ENCODE data around the gene RIOX2.

RIOX2 gene

DNA sequence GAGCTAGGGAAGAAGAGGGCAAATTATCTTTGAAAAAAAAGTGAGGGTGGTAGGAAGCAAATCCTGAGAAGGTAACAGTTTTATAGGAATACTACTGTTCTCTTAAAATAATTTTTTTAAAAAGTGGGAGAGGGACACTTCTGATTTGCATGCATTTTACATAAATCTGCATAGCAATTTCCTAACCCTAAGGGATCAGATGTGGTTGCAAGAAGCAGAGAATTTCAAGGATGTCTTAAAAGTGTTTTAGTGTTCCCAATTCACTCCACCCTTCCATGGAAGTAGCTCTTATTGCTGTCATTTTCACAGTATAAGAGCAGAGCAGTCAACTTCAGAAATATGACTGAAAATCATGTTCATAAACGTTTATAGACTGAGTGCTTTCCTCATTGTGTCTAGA, 27.8 kb upstream of the RIOX2 start:
- no peak for FAIRE-seq
- TF ChIP-seq POLR2A (IDR thresholded peaks at IDR 0.05; ENCODE audit: low read depth, low read length), result no peak
- no peak for DNase-seq (ENCODE audit: insufficient read length, low spot score)

DNA sequence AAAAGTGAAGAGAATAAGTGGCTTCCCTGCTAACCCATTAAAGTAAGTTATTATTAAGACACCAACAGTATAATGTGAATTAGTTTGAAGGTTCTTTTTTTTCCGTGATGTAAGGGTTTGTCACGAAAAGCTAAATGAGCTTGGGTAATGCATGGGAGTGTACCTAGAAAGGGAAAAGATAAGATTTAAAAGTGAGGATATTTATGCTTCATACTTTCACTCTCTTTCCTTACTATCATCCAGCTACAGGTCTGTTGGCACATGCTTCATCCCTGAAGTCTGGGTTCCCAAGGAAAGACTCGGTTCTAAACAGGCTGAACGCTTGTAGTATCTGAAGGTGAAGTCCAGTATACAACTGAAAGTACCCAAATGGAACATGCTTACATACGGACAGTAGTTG, 26.9 kb upstream of the RIOX2 start:
- DNase-seq (ENCODE audit: insufficient read length, low spot score) (no peak), FAIRE-seq (no peak)
- TF ChIP-seq POLR2A (IDR thresholded peaks at IDR 0.05; ENCODE audit: low read depth, low read length), result no peak

DNA sequence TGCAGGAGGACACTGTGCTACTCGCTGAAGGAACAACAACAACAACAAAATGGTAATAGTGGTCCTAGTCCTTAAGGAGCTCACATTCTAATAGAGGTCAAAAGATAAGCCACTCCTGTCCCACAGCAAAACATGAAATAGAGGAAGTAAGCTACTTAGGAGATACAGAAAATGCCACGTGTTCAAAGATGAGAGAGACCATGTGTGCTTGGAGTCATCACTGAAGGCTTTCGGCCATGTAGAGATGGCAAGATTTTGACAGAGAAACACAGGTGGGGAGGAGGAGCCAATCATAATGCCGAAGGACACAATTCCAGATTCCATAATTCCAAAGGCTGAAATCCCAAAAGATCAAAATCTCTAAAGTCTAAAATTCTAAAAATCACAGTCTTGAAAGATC, 24.8 kb upstream of the RIOX2 start:
- TF ChIP-seq POLR2A (IDR thresholded peaks at IDR 0.05; ENCODE audit: low read depth, low read length), result no peak
- FAIRE-seq (no peak), DNase-seq (ENCODE audit: insufficient read length, low spot score) (no peak)

DNA sequence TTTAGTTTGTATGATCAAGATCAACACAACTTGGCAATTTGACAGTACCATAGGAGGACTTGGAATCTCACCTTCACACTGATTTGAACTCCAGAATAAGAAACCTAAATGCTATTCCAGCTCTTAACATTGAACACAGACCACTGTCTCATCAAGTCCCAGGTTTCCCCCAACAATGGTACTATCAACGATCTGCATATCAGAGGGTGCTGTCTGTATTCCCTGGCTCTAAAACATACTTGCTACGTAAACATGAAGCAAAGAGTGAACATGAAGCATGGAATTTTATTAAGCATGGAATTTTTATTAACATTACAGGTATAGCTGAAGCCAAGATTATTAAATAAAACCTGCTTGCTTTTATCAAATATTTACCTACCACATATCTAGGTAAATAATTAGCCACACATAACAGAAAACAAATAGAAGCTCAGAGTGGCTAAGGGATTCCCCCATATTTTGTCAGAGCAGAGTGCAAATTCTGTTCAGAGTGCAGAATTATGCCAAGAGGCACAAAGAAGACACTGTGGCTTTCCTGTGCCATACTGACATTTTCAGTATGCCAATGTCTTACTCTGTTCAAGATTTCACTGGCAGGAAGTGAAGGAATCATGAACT, 22.2 kb upstream of the RIOX2 start:
- no peak for DNase-seq (ENCODE audit: insufficient read length, low spot score)
- TF ChIP-seq POLR2A (IDR thresholded peaks at IDR 0.05; ENCODE audit: low read depth, low read length), result no peak
- FAIRE-seq, result no peak

DNA sequence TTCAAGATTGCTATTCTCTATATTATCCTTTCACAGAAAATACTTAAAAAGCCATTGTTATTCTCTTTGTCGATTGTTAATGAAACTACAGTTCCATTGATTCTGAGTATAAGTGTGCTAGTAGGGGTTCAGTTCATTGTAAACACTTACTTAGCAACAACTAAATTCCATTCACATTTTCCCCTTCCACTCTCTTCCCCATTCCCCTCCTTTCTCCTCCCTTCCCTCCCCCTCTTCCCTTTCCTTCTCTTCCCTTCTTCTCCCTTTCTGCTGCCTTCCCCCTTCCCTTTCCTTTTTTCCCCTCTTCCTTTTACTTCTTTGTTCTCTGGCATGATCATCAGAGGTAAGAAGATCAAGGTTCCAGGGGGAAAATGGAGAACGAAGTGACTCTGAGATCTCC, 21.3 kb upstream of the RIOX2 start:
- DNase-seq (ENCODE audit: insufficient read length, low spot score) (no peak), FAIRE-seq (no peak)
- no peak for TF ChIP-seq POLR2A (IDR thresholded peaks at IDR 0.05; ENCODE audit: low read depth, low read length)

DNA sequence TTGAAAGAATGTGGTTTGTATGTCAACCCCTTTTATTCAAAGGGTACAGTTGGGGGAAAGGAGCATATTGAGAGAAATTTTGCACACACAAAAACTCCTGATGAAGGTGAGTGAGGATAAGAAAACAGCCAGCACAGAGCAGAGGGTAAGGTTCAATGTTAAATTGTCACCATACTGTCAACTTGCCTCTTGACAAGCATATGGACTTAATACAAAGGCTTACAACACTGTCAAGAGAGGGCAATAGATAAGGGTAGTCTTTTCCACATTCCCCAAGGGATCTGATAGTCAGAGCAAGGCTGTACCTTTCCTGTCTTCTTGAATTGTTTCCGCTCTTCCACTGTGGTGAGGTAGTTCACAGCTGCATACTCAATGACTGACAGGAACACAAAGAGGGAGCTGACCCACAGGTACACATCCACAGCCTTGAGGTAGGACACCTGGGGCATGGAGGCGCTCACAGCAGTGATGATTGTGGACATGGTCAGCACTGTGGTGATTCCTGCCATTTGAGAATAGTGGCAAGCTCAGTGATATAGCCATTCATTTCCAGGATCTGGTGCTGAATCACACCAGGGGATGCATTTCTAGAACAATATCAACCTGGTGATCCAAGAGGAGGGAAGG, 20.4 kb upstream of the RIOX2 start:
- no peak for DNase-seq (ENCODE audit: insufficient read length, low spot score)
- no peak for FAIRE-seq
- no peak for TF ChIP-seq POLR2A (IDR thresholded peaks at IDR 0.05; ENCODE audit: low read depth, low read length)

DNA sequence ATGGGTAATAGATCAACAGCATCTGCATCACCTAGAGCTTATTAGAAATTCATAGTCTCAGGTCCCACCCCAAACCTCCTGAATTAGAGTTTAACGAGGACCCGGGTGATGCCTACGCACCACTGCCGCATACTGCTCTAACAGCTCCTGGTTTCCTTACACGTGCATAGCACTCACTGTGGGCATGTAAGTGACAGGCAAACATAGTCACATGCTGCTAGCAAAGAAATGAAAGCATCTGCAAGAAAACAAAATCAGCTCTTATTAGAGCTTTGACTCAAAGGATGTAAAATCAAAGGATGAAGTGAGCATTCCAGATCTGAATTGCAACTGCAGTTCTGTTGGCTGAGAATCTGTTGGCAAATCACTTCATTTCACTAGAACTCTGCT, 19.1 kb upstream of the RIOX2 start:
- DNase-seq (ENCODE audit: insufficient read length, low spot score) (no peak), FAIRE-seq (no peak)
- no peak for TF ChIP-seq POLR2A (IDR thresholded peaks at IDR 0.05; ENCODE audit: low read depth, low read length)

DNA sequence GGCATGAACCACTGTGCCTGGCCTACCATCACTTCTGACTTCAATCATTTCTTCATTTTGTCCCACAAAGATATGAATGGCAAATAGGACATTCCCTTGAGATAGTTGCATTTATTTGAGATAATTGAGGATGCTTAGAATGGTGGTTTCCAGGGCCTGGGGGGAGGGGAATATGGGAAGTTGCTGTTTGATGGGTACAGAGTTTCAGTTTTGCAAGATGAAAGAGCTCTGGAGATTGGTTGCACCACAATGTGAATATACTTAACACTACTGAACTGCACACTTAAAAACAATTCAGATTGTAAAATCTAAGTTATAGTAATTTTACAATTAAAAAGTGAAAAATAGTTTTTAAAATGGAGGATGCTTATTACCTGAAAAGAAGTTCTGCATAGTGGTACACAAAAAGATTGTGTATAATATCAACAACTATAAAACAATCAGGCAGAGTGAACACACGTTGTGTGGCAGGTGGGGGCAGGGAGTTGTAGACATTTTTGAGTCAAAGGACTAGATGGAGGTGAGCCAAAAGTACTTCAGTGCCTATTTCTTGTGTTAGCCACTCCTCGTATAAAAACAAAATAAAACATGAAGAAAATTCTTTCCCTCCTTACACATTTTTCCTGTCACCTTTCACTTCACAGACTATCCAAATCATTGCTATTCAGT, 18.5 kb upstream of the RIOX2 start:
- DNase-seq (ENCODE audit: insufficient read length, low spot score) (no peak), FAIRE-seq (no peak)
- no peak for TF ChIP-seq POLR2A (IDR thresholded peaks at IDR 0.05; ENCODE audit: low read depth, low read length)

DNA sequence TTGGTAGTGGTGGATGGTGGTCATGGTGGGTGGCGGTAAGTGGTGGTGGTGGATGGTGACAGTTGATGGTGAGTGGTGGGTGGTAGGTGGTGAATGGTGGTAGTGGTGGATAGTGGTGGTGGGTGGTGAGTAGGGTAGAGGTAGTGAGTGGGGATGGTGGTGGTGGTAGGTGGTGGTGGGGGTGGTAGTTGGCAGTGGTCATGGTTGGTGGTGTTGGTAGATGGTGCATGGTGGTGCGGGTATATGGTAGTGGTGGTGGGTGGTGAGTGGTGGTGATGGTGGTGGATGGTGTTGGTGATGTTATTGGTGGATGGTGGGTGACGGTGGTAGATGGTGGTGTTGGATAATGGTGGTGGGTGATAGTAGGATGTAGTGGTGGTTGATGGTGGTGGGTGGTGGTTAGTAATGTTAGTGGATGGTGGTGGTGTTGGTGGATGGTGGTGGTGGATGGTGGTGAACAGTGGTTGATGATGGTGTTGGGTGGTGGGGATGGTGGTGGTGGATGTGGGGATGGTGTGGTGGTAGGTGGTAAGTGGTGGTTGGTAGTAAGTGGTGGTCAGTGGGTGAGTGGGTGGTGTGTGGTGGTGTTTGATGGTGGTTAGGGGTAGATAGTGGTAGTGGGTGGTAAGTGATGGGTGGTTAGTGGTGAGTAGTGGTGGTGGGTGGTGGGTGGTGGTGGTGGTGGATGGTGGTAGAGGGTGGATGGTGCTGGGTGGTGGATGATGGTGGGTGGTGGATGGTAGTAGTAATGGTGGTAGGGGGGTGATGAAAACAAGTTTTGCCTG, 16.7 kb upstream of the RIOX2 start:
- no peak for TF ChIP-seq POLR2A (IDR thresholded peaks at IDR 0.05; ENCODE audit: low read depth, low read length)
- FAIRE-seq (no peak), DNase-seq (ENCODE audit: insufficient read length, low spot score) (no peak)

DNA sequence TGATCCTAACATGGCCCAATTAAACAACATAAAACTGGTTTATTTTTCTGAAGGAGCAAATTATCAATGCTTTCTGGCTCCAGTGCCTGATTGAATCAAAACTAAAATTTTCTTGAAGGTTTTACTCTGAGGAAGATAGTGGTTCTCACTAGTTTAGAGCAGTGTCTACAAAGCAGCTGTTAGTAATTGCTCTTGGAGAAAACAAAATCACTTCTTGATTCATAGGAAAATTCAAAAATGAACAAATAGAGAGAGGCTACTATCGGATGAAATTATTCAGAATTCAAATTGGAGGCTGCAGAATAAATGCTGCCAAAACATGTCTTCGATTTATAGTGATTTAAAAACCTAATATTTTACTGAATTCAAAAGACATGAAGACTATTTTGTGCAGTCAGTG, 15.1 kb upstream of the RIOX2 start:
- no peak for FAIRE-seq
- no peak for DNase-seq (ENCODE audit: insufficient read length, low spot score)
- no peak for TF ChIP-seq POLR2A (IDR thresholded peaks at IDR 0.05; ENCODE audit: low read depth, low read length)

DNA sequence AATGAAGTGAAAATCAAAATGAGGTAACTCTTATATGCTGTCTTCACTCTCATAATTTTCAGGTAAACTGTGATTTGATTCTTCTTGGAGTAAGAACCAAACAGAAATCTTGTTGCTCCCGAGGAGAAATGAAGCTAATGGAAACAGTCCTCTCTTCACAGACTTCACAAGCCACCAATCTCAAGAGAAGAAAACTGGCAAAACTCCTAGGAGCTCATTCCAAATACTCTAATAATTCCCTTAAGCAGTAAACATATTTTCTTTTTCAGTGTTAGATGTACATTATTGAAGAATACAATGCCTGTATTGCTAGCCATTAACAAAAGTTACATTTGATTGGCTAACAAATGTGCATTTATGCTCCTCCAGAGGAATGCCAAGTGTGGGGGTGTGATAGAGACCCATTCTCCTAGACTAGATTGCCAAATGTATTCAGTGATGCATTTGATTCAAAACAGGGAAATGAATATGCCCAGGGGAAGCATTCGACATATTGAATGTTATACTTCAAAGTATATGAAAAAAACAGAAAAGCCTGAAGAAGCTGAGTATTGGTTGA, 11.8 kb upstream of the RIOX2 start:
- no peak for FAIRE-seq
- DNase-seq (ENCODE audit: insufficient read length, low spot score), result no peak
- no peak for TF ChIP-seq POLR2A (IDR thresholded peaks at IDR 0.05; ENCODE audit: low read depth, low read length)

DNA sequence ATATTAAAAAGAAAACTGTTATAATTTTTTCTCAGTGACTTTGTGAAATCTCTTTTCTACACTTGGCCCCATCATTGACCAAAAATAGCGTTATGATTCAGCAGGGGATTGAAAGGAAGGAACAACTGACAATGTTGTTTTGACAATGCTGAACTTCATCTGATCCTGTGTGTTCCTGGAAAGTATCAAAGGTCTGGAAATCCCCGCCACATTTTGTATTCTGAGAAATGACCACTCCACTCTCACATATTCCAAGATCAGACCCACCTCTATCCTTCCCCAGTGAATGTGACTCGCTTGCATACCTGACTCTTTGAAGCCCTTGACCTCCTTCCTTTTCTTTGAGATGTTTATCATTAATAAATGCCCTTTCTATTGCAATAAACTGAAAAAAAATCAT, 9.7 kb upstream of the RIOX2 start:
- FAIRE-seq, result no peak
- DNase-seq (ENCODE audit: insufficient read length, low spot score), result no peak
- no peak for TF ChIP-seq POLR2A (IDR thresholded peaks at IDR 0.05; ENCODE audit: low read depth, low read length)

DNA sequence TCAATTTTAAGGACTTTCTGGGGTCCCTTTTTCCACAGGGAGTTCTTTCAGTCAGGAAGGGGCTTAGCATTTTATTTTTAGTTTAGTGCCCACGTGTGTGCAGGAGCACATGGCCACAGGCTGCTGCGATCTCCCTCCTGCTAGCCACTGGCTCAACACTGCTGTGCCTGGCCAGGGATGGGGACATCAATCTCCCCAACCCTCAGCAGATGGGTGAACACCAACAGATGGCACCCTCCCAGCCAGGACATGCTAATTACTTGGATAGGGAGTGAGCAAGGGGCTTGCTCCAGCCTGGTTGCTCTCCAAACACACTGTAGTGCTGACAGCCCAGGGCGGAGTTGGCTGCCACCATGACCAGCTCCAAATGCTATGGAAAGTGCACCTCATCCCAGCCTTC, 7.4 kb upstream of the RIOX2 start:
- FAIRE-seq (no peak), DNase-seq (ENCODE audit: insufficient read length, low spot score) (no peak)
- no peak for TF ChIP-seq POLR2A (IDR thresholded peaks at IDR 0.05; ENCODE audit: low read depth, low read length)

DNA sequence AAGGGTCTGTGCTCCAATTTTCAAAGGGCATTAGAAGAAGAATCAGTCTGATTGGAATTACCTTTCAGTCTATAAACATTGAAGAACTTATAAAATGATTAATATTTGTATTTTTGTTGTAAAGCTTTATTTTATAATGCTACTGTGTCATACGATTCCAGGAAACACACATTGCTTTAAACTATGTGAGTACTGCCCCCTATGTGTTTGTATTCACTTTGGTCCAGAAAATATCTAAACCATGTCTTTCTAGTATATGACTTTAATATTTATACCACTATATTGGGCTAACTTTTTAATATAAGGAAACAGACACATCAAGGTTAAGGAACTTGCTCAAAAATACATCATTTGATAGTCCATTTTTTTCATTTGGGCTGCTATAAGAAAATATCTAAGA, 3.2 kb upstream of the RIOX2 start:
- no peak for DNase-seq (ENCODE audit: insufficient read length, low spot score)
- FAIRE-seq, result no peak
- TF ChIP-seq POLR2A (IDR thresholded peaks at IDR 0.05; ENCODE audit: low read depth, low read length), result no peak
